Psoas muscle (tissue), 8 donors: Measurements from ENCODE around the gene ATP10B. TPM values are rescaled to one million over a fixed set of nuclear protein-coding genes. Genes with fewer than 3 reads are reported as not detected.
"Not testable (repeated sequence)": the region's sequence is repeated elsewhere in the genome, so short reads cannot be mapped to it uniquely, and the experiment has no call there.

Experiments
- ATAC-seq, 4 donors: fragments of 200-7000 bp; cut with Tn5 transposase; one replicate each; pipeline ENCODE4 v1.9.1; 2020; ENCODE audit warnings: moderate library complexity in 3 of 4, mild to moderate bottlenecking in 2 of 4
- DNase-seq, 2 donors: peaks; one replicate each; pipeline ENCODE4 v3.0.0-alpha.2; 2020
- H3K27ac ChIP-seq: fragments of 200-600 bp; one replicate; pipeline ENCODE4 v1.8.0; 2022
- H3K27me3 ChIP-seq, 3 donors: fragments of 200-600 bp in 1 of 3; one replicate each; pipeline versions ENCODE4 v1.6.1 to v1.8.0; 2013 to 2022; ENCODE audit warnings: low read length in 2 of 3, mild to moderate bottlenecking in 2 of 3, moderate library complexity in 1 of 3; ENCODE audit not compliant: insufficient read depth in 3 of 3
- H3K36me3 ChIP-seq, 2 donors: fragments of 200-600 bp in 1 of 2; one replicate each; pipeline versions ENCODE4 v1.6.1 to v1.8.0; 2013 to 2022; ENCODE audit warnings: low read depth in 1 of 2, mild to moderate bottlenecking in 1 of 2, moderate library complexity in 1 of 2; ENCODE audit not compliant: insufficient read depth in 1 of 2
- H3K4me1 ChIP-seq: fragments of 200-600 bp; one replicate; pipeline ENCODE4 v1.8.0; 2022
- H3K4me3 ChIP-seq: fragments of 200-600 bp; one replicate; pipeline ENCODE4 v1.8.0; 2022; ENCODE audit warnings: mild to moderate bottlenecking
- H3K9me3 ChIP-seq: fragments of 200-600 bp; one replicate; pipeline ENCODE4 v1.8.0; 2022
- CTCF ChIP-seq: fragments of 200-600 bp; IDR thresholded peaks from one replicate; pipeline ENCODE4 v1.8.0; 2022; ENCODE audit warnings: antibody characterized with exemption
- WGBS, 3 donors: extraction: QIAGEN DNeasy Blood & Tissue Kit; methylation state at CpG; one replicate each; pipeline versions ENCODE4 v1.1.6 to v1.1.7; 2013; 5-methylcytosine and 5-hydroxymethylcytosine counted together
- intact Hi-C, 2 donors: fragments of 100-400 bp; cut with DNase I; formaldehyde crosslinking; loops; one replicate each; pipeline versions ENCODE4 v1.11.0 to v1.14.2; 2022
- long read RNA-seq, 2 donors: library from polyadenylated mRNA; unstranded; transcript quantifications; one replicate each; pipeline ENCODE4 v2.0.0, GENCODE V29; 2021
- polyA plus RNA-seq, 3 donors: library from polyadenylated mRNA; stranded (reverse); fragments of 200-250 nt; gene quantifications; one replicate each; pipeline ENCODE4 v1.2.3, GENCODE V29; 2013
- total RNA-seq, 4 donors: library from RNA; stranded (reverse); fragmentation: NEBNext Ultra II Directional in 2 of 4; extraction: Animal tissue kit (Norgen Biotek cat#: 25700) in 2 of 4; gene quantifications; one replicate each; pipeline versions ENCODE4 v1.2.1 to v1.2.4, GENCODE V29; 2021 to 2023
- donor health status: healthy with polysubstance abuse.
- donor health status: DM: no; HTN: no; CAD: no; lungs with moderate emphysema.
- donor health status: Bipolar disorder and iron deficiency.
- donor health status: healthy.
- donor health status: DM: yes; HTN: yes; CAD: no.
- donor health status: DM: no; HTN: no; CAD: no.
- donor health status: DM: no; HTN: no; CAD: no.
- donor health status: DM: yes; HTN: yes; CAD: no.

Gene ATP10B
- total RNA-seq (under 1 TPM in 1 of 4 donors, not detected in 3; 0.04 TPM), polyA plus RNA-seq (under 1 TPM in 1 of 3 donors, not detected in 2; 0.01 TPM)
- long read RNA-seq, donor 1: 0 reads
- long read RNA-seq, donor 2: 0 reads

GRCh38 chr5:160852049-160852448, at the start of gene ATP10B:
Gene ATP10B, minus strand, starts transcription at chr5:160852211. Its CDS starts 164,137 bp downstream, at chr5:160688074.
- WGBS, 3 donors: 23 to 39% (median 38%) methylated on average over 4 of the region's 4 CpGs
- no peak within 1 kb of the TSS for H3K4me3 ChIP-seq
- no peak for ATAC-seq
- no peaks in the 10 kb centered on the region for H3K4me1 ChIP-seq
- H3K27ac ChIP-seq: no peak within 1 kb of the TSS
- intact Hi-C loops: no loop called here
- no peaks in the 10 kb centered on the region for H3K36me3 ChIP-seq
- no peak for TF ChIP-seq CTCF
- no peak for DNase-seq
- no peaks in the 10 kb centered on the region for H3K27me3 ChIP-seq
- no peaks in the 10 kb centered on the region for H3K9me3 ChIP-seq

- ATAC-seq: no peak
- WGBS, 3 donors: 60 to 73% (median 69%) methylated on average over 1 of the region's 1 CpG
- H3K36me3 ChIP-seq: no peaks in the 10 kb centered on the region
- no peaks in the 10 kb centered on the region for H3K4me1 ChIP-seq
- no peak for DNase-seq
- no peak for TF ChIP-seq CTCF
- intact Hi-C loops: no loop called here
- H3K9me3 ChIP-seq: peaks cover 6% of the 10 kb centered on the region
- H3K27ac ChIP-seq: no peak overlapping the region
- no peaks in the 10 kb centered on the region for H3K27me3 ChIP-seq
- no peak overlapping the region for H3K4me3 ChIP-seq
Measured at GRCh38 chr5:160901656-160902055, 49.6 kb upstream of the ATP10B start.

GRCh38 chr5:160899735-160900134, 47.7 kb upstream of the ATP10B start:
- DNase-seq: no peak
- no peak overlapping the region for H3K27ac ChIP-seq
- WGBS, 3 donors: 37 to 43% (median 42%) methylated on average over 4 of the region's 4 CpGs
- intact Hi-C loops: no loop called here
- no peak for ATAC-seq
- no peak overlapping the region for H3K4me3 ChIP-seq
- H3K9me3 ChIP-seq: peaks cover 6% of the 10 kb centered on the region
- no peak for TF ChIP-seq CTCF
- no peaks in the 10 kb centered on the region for H3K27me3 ChIP-seq
- no peaks in the 10 kb centered on the region for H3K36me3 ChIP-seq
- no peaks in the 10 kb centered on the region for H3K4me1 ChIP-seq

GRCh38 chr5:160893180-160893964, 41.4 kb upstream of the ATP10B start:
- ATAC-seq, intact Hi-C loops, H3K36me3 ChIP-seq, H3K27me3 ChIP-seq, H3K9me3 ChIP-seq, H3K4me1 ChIP-seq, H3K27ac ChIP-seq, H3K4me3 ChIP-seq, DNase-seq: not testable (repeated sequence)
- 80 to 88% (median 87%) methylated on average over 6 of the region's 6 CpGs for WGBS, 3 donors

- no peak for TF ChIP-seq CTCF
- no peaks in the 10 kb centered on the region for H3K27me3 ChIP-seq
- DNase-seq: no peak
- intact Hi-C loops: no loop called here
- H3K36me3 ChIP-seq: no peaks in the 10 kb centered on the region
- H3K4me3 ChIP-seq: no peak overlapping the region
- H3K9me3 ChIP-seq: no peaks in the 10 kb centered on the region
- no peak overlapping the region for H3K27ac ChIP-seq
- 60 to 66% (median 63%) methylated on average over 3 of the region's 3 CpGs for WGBS, 3 donors
- ATAC-seq: no peak
- H3K4me1 ChIP-seq: no peaks in the 10 kb centered on the region
Measured at GRCh38 chr5:160887780-160888179, 35.8 kb upstream of the ATP10B start.

GRCh38 chr5:160873560-160874200, 21.7 kb upstream of the ATP10B start:
- intact Hi-C loops, H3K9me3 ChIP-seq, H3K4me1 ChIP-seq, H3K4me3 ChIP-seq, H3K27me3 ChIP-seq, H3K27ac ChIP-seq, DNase-seq, H3K36me3 ChIP-seq, ATAC-seq: not testable (repeated sequence)
- WGBS, 3 donors: 32 to 35% (median 33%) methylated on average over 17 to 20 of the region's 21 CpGs
